ENCODE data around the gene C3orf85. TPM values are rescaled to one million over a fixed set of nuclear protein-coding genes. Genes with fewer than 3 reads are reported as not detected.

The C3orf85 gene
- total RNA-seq: not detected in 2 replicates

DNA sequence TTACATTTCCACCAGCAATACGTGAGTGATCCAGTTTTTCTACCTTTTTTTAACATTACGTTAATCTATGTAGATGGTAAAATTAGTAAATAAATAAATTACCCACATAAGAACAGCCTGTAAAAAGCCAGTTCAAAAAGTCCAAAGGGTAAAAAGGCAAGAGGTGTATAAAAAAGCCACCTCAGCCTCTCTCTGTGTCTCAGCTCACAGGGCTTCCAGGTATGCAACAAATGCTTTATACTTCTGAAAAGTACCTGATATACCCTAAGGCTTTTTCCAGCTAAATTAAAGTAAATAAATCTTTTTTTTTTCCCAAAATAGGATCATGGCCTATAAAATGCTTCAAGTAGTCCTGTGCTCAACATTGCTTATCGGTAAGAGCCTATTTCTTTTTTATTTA lies at the start of gene C3orf85:
Gene C3orf85 (plus strand): TSS at position 197 of the 400 bp plus-strand sequence. CDS start 129 bp downstream, at position 326.

GRCh38 chr3:109117939-109118338 lies 18.6 kb upstream of the C3orf85 start, which contains the start of gene MORC1:
Gene MORC1 (minus strand): TSS chr3:109118134. CDS start chr3:109118059, 75 bp downstream.

Other genes with a start within 250 kb of the C3orf85 start
- gene GUCA1C, start 182.8 kb upstream of the C3orf85 start, total RNA-seq: not detected in 2 replicates
- gene MORC1, start 18.6 kb upstream of the C3orf85 start, total RNA-seq: not detected in 2 replicates
- gene DPPA2, start 179.8 kb downstream of the C3orf85 start, total RNA-seq: not detected in 2 replicates
- not detected in 2 replicates for gene DPPA4, start 200.8 kb downstream of the C3orf85 start, total RNA-seq

All from nasal cavity respiratory epithelium epithelial cell of viscerocranial mucosa (primary cell).